Liver (tissue), 3 donors: ENCODE measurements around the gene TUBGCP2.

Experiments used
- ATF3 ChIP-seq: IDR thresholded peaks from 2 replicates; pipeline ENCODE4 v1.6.1; 2016; ENCODE audit warnings: antibody characterized with exemption
- CTCF ChIP-seq: fragments of 150-350 bp; IDR thresholded peaks from 2 replicates; pipeline ENCODE4 v1.5.1; 2017; ENCODE audit warnings: improper control_type of control experiment, low read depth, low read length; ENCODE audit not compliant: missing input control
- GABPA ChIP-seq, 2 donors: IDR thresholded peaks in 1 of 2; conservative IDR thresholded peaks in 1 of 2; 2 replicates each; pipeline ENCODE4 v1.6.1; 2016; ENCODE audit warnings: antibody characterized with exemption in 2 of 2, mild to moderate bottlenecking in 1 of 2, moderate library complexity in 1 of 2
- HNF4G ChIP-seq: IDR thresholded peaks from 2 replicates; pipeline ENCODE4 v1.6.1; 2016; ENCODE audit warnings: antibody characterized with exemption
- JUND ChIP-seq, 2 donors: IDR thresholded peaks; 2 replicates each; pipeline ENCODE4 v1.6.1; 2016; ENCODE audit warnings: antibody characterized with exemption in 2 of 2
- MAX ChIP-seq: IDR thresholded peaks from 2 replicates; pipeline ENCODE4 v1.6.1; 2016; ENCODE audit warnings: antibody characterized with exemption
- REST ChIP-seq: IDR thresholded peaks from 2 replicates; pipeline ENCODE4 v1.6.1; 2016; ENCODE audit warnings: antibody characterized with exemption, mild to moderate bottlenecking
- SP1 ChIP-seq: IDR thresholded peaks from 2 replicates; pipeline ENCODE4 v1.6.1; 2018; ENCODE audit warnings: antibody characterized with exemption, mild to moderate bottlenecking
- ZBTB33 ChIP-seq: IDR thresholded peaks from 2 replicates; pipeline ENCODE4 v1.6.1; 2016; ENCODE audit warnings: antibody characterized with exemption
- donor health status: healthy.
- donor health status: healthy.

- no peak for TF ChIP-seq REST
- TF ChIP-seq JUND (IDR thresholded peaks at IDR 0.05): no peak
- no peak for TF ChIP-seq CTCF
- no peak for TF ChIP-seq MAX
- TF ChIP-seq ATF3: no peak
- TF ChIP-seq HNF4G: no peak
- TF ChIP-seq ZBTB33: no peak
- TF ChIP-seq SP1: no peak
- TF ChIP-seq GABPA (IDR thresholded peaks at IDR 0.05 in 1 of 2, conservative IDR thresholded peaks at IDR 0.05 in 1 of 2): no peak
These were observed 7.6 kb upstream of the TUBGCP2 start for GRCh38 chr10:133316266-133316665.
